Measurements from ENCODE around the gene ZNF385A. TPM values are rescaled to one million over a fixed set of nuclear protein-coding genes. Genes with fewer than 3 reads are reported as not detected.

ZNF385A gene, protein sequence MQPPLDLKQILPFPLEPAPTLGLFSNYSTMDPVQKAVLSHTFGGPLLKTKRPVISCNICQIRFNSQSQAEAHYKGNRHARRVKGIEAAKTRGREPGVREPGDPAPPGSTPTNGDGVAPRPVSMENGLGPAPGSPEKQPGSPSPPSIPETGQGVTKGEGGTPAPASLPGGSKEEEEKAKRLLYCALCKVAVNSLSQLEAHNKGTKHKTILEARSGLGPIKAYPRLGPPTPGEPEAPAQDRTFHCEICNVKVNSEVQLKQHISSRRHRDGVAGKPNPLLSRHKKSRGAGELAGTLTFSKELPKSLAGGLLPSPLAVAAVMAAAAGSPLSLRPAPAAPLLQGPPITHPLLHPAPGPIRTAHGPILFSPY
- 2.2 and 4.0 TPM in 2 replicates for total RNA-seq

DNA sequence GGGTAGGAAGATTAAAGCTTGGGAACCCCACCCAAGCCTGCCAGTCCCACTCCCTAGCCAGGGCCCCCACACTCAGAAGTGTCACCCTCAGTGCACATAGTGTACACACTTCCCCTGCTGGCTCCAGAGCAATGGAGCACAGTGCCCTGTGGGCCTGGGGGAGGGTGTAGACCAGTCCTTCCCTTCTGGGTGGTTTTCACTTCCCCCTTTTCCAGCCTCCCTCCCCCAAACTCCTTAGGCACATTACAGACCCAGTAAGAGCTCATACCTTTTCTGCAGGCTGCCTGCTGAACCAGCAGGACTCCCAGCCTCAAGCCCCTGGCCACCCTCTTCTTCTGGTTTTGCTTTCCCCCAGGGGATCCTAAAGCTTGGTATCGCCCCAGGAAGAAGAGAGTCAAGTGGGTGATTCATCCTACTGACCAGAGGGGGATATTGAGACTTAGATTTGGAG, at the start of gene ZNF385A:
ZNF385A (minus strand) TSS at position 143 of the 451 bp plus-strand sequence. CDS start 219 bp downstream, outside the sequence.
- no peak for DNase-seq

DNA sequence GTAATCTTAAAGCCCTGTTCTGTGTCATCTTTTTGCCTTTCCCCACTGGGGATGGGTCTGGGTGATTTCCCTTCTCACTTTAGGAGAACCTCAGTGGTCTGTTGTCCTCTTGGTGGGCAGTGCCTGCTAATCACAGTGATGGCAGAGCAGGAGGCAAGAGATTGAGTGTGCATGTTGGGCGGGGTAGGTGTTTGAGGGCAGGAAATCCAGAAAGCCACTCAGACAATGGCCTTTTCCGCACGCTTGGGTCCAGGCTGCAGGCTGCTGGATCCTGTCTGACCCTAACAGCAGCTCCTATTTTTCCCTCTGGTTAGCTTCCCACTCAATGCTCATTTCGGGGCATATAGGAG, 48.3 kb upstream of the ZNF385A start:
- peak; percentile 89 for DNase-seq

DNA sequence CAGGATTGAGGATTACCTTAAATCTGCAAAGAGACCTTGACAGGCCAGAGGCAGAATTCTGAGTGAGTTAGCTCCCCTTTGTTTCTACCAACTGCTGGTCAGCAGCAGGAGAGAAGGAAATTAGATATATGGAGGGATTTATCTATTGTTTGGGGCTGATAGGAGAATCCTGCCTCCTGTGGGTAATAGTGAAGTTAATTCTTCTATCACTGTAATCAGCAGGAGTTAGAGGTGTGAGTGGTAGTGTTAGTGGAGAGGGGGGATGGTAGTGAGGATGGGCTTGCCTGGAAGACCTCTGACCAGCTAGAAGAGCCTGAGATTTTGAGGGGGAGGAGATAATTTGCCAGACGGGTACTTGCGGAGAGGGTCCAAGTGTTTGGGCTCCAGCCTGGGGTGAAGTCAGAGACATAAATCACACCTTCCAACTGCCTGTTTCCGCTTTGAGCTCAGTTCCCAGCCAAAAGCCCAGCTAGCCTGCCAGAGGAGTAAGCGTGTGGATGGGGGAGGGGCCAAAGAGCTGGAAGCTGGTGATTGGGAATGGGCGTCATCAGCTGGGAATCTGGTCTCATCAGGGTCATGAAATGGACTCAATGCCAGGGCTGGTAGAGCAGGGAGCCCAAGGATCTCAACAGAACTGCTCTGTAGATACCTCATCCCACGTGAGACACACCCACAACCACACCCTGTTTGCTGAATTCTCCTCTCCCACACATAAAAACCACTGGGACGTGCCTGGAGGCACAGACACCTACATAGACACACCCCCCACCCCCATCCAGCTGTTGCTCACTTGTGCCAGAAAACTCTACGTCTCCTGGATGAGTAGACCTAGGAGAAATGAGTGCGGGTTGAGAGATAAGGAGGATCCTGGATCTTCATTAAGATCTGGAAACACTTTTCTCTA, 47.6 kb upstream of the ZNF385A start:
- peak; percentile 98 for DNase-seq

DNA sequence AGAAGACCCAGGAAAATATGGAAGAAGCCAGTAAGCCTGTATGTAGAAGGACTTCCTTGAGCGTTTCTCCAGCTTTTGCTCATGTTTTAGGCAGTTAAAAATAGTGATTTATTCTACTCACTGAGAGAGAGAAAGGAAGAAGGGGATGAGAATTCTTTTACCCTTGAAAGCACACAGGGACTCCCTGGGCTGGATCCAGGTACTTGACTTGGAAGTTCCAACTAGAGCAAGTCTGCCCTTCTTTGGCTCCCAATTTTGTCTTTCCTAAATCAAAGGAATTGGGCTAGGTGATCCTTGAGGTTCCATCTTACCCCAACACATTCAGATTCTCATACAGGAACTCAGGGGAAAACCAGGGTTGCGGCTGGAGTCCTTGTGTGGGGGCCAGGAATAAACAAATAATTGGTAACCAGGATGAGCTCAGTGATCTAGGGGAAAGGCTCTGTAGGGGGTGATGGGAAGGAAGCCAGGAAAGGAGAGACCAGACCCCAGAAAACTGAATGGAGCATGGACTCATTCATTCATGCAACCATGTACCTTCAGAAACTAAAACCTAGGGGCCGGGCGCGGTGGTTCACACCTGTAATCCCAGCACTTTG, 46.0 kb upstream of the ZNF385A start:
- peak; percentile 46 for DNase-seq

DNA sequence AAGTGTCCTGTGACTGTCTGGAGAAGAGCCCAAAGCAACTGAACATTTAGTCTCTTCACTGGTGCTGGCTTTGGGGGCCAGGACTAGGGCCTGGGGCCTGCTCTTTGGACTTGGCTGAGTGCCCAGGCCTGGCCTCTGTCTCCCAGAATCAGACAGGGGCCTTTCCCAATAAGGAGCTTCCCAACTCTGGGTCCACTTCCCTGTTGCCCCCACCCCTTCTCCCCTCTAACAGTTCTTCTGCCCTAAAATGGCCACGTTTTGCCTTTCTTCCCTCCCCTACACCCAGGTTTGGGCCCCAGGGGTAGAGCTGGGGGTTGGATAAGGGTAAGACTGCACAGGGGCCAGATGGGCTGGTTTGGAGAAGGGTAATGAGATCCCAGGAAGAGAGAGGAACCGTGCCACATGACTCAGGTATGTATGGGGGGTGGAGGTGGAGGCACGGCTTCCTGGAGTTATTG, 44.5 kb upstream of the ZNF385A start:
- no peak for DNase-seq

DNA sequence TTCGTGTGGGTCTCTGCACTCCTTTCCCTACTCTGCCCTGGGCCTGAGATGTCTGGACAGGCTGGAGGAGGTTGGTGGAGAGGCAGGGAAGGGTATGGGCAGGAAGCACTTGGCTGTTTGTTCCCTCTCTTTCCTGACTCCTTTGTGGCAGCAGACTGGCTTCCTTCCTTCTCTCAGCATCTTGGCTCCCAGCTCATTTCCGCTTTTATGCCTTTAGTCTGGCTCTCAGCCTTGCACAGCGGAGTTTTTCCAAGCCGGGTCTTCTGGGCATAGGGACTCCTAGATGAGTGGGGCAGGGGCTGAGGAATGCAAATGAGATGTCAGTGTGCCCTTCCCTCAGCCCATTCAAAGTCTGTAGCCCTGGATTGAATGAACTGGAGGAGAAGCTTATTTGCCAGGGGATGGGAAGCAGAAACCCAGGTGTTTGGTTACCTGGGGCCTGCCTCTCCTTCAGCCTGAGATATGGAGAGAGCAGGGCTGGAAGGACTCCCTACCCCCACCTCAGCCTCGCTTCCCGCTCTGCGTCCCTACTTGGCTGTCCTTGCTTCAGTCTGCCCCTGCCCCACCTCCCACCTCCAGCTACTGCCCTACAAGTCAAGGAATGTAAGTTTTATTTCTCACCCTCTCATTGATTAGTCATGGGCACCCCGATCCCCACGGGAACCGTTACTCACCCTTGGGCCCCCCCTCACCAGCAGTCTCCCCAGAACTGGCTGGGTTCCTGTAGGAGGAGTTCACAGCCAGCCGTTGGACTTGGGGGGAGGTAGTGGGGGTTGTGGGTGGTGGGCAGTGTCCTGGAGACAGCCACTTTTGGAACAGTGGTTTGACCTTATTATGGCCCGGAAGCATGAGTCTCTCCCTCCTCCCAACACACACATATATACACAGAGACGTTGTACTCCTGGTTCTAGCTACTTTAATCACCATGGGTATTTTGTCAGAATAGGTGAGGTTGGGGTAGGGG, 43.8 kb upstream of the ZNF385A start:
- peak; percentile 93 for DNase-seq

DNA sequence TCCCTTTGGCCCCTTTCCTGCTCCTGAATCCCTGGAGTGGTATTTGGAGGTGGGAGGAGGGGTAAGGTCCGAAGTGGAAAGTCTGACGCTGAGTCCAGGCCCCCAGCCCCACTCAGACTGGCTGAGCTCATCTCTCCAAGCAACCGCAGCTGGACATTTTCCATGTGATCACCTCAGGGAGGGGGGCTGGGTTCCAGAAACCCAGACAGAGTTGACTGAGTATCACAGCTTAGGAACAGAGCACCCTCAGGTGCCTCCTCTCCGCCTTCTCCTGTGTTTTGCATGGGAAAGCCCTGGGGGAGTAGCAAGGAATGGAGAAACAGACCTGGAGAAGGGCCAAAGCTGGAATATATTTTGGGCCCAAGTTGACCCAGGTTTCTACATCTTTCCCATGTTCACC, 42.6 kb upstream of the ZNF385A start:
- DNase-seq = peak; percentile 54

DNA sequence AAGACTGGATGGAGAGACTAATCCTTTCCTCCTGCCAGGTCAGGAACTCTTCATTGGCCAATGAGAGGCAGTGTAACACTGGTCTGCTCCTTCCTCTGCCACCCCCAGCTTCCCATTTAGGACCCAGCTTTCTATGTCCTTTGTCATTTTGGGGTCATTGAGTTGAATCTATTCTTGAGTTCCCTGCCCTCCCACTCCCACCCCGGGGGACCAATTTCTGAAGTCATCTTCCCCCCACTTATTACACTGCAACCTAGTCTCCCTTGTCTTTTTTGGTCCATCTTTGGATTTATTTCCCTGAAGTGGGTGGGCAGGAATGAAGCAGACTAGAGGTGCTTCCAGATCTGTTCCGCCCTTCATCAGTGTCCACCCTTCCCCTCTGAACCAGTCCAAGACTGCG, 42.2 kb upstream of the ZNF385A start:
- no peak for DNase-seq

DNA sequence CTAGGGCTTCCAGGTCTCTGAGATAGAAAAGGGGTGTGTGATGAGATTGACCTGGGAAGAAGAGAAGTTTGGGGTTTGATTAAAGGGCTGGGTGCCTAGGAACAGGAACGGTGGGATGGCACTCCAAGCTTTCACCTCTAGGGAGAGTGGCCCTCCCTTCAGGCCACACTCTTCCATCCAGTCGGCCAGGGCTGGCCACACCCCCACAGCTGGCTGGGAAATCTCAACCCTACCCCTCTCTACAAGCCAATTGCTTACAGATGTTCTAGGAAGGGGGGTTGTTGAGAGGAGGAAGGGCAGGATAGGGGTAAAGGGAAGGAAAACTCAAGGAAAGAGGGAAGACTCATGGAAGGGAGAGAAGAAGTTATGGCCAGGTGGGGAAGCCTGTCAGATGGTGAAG, 41.2 kb upstream of the ZNF385A start:
- no peak for DNase-seq

DNA sequence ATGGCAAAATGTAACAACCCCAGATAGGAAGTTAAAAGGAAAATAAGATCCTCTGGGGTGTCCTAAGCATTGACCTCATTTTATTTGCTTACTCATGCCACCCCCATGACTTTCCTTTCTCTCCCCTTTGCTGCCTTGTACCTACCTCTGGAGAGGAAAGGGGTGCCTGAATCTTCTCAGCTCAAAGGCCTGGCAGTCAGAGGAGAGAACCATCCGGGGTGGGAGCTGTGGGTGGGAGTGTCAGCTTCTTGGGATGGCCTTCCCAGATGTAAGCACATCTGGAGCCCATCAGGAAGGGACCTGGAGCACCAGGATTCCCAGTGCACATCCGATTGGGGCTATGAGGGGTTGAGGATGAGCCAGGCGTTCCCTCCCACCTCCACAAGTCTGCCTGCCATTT, 39.7 kb upstream of the ZNF385A start:
- DNase-seq = no peak

DNA sequence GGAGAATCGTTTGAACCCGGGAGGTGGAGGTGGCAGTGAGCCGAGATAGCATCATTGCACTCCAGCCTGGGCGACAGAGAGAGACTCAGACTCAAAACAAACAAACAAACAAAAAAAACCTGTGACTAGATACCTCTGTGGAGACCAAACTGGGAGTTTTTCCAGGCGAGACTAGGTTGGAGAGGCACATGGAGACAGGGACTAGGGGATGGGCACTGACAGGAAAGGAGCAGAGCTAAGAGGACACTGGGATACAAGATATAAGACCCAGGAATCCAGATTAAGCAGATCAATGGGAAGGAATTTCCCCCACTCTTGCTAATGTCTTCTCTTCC, 39.2 kb upstream of the ZNF385A start:
- no peak for DNase-seq

DNA sequence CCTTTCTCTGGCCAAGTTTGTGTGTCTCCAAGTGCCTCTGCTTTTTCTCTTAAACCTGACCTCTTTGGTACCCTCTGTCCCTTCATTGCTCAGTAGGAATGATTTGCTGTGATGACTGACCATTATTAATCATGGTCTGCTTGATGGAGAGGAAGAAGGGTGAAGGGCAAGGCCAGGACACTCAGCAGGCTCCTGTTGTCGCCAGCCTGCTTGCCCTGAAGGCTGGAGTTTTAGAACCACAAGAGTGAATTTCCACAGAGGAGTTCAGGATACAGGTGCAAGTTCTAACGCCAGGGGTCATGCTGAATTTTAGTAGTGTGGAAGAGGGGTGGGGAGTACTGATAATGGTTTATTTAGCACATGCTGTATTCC, 37.3 kb upstream of the ZNF385A start:
- DNase-seq = peak; percentile 41

DNA sequence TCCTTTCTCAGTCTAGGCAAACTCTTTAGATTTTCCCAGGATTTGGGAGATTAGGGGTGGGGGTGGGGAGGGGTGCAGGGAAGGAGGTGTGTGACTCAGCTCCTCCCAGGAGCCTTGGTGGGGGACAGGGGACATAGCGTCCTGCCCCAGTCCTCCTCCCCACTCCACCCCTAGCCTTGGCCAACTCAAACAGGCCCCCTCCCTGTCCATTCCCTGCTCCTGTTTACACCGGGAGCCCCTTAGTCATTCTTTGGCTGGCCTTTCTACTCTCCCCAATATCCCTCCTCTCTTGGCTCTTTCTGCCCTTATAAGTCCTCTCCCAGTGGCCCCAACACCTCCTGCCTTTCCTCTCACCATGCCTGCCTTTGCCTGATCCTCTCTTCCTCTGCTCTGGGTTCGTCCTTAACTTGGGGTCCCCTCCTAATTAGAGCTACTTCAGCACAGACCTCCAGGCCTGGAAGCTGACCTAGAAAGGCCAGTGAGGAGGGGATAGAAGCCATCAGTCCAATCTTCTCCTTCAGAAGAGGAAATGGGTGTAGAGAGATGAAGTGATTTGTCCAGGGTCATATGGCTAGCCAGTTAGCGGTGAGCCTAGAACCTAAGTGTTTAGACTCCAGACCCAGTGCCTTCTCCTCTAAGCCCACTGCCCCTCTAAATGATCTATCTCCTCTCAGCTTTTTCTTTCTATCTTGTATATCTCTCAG, 36.8 kb upstream of the ZNF385A start:
- DNase-seq = peak; percentile 59

DNA sequence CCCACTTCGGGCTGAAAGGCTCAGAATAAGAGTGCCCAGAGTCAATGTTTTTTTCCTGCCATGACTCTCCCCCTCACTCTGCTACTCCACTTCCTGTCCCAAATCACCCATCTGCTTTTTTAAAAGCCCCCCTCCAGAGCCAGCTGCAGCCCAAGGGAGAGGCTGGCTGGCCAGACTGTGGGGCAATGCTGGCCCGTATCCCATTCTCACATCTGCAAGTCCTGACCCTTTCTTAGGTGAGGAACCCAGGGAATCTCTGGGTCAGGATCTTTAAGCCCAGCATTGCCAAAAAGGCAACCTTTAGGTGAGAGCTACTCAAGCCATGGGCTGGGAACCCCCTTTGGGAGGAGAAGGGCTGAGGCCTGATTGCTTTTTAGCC, 36.2 kb upstream of the ZNF385A start:
- DNase-seq = peak; percentile 37

DNA sequence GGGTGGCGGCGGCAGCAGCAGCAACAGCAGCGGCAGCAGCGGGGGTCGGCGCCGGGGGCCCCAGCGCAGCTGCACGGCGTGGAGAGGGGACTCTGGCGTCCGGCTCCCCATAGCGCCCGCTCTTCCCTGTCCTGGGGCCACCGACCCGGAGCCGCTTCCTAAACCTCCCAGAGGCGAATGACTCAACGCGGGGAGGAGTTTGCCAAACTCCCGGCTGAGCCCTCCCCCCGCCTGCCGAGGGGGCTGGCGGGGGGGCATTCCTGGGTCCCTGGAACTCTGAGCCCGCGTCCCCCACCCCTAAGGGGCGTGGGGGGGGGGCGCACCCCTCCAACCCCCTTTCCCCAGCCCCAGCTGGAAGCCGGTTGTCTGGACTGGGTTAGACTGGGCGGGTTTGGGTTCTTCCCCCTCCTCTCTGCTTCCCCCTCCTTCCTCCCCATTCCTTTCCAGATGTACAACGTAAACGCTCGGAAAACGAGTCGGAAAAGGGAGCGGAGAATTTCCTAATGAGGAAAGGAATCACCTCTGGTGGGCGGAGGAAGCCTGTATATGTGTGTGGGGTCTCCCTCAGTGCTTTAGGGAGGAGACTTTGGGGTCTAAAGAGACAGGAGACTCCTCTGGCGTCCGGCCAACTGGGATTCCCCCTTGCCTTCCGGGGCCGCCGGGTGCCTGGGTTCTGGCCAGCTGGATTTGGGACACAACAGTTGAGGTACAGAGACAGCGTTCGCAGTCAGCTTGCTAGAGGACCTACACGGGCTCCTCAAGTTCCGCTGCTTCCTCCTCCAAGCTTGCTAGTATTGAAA, 34.8 kb upstream of the ZNF385A start, which contains the start of gene ITGA5:
ITGA5 (minus strand) TSS at position 179 of the 800 bp plus-strand sequence; CDS start at position 111, 68 bp downstream.
- peak; percentile 75 for DNase-seq

DNA sequence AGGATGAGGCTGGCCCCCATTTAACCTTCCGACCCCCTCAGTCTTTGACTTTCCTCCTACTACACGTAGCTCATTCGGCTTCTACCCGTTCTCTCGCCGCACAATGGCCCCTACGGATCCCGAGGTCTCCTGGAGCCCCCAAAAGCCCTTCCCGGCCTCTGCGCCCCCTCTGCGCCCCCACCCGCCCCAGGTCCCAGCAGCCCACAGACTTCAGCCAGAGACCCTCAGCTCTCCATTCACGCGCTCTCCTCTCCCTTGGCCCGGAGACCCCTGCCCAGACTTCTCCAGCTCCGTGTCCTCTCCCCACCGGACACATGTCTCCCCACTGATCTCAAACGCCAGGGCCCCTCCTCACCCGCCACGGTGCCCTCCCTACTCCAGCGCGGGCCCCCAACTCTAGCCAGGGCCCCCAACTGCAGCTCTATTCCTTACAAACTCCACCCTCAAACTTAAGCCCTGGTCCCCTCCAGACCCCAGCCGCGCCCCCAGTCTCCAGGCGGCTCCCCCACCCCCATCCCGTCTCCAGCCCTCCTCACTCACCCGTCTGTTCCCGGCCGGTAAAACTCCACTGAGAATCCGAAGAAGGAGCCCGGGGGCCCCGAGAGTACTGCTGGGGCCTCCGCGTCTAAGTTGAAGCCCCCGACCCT, 34.0 kb upstream of the ZNF385A start:
- no peak for DNase-seq

DNA sequence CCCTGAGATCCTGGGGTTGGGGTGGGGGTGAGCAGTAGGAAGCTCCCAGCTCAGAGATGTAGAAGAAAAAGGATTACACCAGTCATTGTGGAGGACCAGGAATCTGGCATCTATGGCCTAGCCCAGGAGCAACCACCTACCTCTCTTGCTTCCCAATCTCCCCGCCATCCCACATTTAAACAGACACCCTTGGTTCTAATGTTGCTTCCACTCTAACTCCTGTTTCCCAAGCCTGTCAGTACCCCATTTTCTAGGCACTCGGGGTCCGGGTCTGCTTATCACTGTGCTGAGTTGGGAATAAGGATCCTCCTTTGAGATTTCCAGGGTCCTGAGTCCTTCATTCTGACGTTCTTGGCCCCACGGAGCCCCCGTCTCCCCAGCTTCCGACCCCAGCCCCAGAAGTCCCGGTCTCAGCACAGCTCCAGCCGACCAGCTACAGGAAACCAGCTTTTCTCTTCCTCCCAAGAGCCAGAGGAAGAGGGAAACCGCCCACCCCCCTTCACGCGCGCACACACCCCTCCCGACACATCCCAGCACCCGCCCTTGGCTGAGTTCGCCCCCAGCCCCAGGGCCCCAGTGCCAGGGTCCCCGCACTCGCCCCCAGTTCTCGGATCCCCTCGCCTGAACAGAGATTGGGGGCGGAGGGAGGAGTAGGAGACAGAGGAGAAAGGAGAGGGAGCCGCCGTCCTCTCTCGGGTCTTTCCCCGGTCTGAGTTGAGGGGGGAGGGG, 33.3 kb upstream of the ZNF385A start:
- DNase-seq = peak; percentile 52

DNA sequence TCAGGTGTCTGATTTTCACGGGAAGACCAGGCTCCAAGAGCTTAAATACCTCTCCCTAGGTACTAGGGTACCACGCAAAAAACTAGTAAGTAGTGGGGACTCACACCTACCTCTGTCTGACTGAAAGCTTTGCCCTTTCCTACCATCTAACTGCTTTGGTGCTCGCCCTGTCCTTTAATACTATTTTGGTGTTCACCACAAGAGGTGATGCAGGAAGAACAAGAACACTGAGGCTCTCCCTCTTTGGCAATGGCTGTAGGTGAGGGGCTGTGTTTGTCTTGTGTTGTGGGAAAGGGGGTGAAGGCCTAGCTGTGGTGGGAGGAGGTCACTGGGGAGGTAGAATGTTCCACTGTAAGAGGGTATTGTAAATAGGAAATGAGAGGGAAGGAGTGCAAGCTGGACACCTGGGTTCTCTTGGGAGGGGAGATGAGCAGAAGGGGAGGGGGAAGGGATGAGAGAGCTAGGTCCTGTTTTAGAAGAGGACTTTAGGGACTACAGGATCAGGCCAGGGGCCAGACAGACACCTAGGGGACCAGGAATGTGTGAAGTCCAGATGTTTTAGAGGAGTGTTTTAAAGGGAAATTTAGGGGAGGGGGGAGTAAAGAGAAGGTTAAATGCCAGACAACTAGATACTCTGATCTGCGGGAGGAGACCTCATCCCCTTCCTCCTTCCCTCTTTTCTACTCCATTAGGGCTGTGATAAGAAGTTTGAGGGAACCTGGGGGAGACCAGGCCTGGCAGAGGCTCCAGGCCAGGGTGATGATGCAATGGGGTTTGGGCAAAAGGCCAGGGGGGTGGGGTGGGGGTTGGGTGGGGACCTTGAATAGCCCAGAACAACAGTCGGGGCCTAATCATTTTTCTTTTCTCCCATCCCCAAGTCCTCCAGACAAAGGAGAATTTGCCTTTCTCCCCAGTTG, 32.4 kb upstream of the ZNF385A start:
- no peak for DNase-seq

Measured in dermis blood vessel endothelial cell (primary cell).